Measurements from ENCODE around the gene C22orf15. TPM values are rescaled to one million over a fixed set of nuclear protein-coding genes. Genes with fewer than 3 reads are reported as not detected.

Gene C22orf15
- total RNA-seq, 1 experiment from 2014 or later = 0.81 TPM

DNA sequence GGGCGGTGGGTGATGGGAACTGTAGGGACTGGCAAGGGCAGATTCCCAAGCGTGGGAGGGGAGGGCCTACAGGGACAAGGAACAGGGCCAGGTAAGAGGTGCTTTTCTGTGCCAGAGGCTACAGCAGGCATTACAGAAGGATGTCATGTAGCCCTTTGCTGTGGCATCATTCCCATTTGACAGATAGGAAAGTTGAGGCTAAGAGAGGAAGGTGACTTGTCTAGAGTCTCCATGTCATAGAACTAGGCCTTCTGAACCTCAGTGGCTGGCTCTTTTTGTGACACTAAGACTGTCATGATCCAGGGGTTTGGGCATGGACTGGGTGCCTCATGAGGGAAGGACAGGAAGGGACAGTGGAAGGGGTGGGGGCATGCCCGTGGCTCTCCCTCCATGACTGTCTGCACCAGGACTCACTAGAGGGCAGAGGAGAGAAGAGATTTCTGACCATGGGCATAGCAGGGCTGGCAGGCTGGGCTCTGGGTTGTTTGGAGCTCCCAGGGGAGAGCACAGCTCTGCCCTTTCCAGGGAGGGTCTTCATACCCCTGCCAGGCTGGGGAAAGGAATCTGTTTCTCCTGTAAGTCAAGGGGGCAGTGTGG lies 13.1 kb downstream of the C22orf15 start:
- Histone ChIP-seq H2BK5ac (ENCODE audit: insufficient read length, low read length) (no peak overlapping the region), H3T11ph (ENCODE audit: low read length) (no peak overlapping the region), H3K79me1 (ENCODE audit: insufficient read depth, low read depth, low read length, poor library complexity, severe bottlenecking) (no peaks in the 10 kb centered on the region), H2AFZ (ENCODE audit: low read length) (no peak overlapping the region), H3K18ac (ENCODE audit: insufficient read length, low read depth, low read length) (no peak overlapping the region), H4K91ac (ENCODE audit: insufficient read length, low read depth, low read length) (no peak overlapping the region), H3K4me1 (ENCODE audit: insufficient read depth, low read length) (no peaks in the 10 kb centered on the region; the same call in 1 of the 2 replicates), H3K4ac (ENCODE audit: low read depth, low read length) (no peak overlapping the region), H3K9me3 (ENCODE audit: control insufficient read depth, low read depth, low read length) (no peaks in the 10 kb centered on the region), H3K79me2 (ENCODE audit: insufficient read depth, low read length) (no peaks in the 10 kb centered on the region), H2BK120ac (ENCODE audit: low read depth, low read length, poor library complexity, severe bottlenecking) (no peak overlapping the region), H3K23ac (ENCODE audit: insufficient read length, low read depth, low read length) (no peak overlapping the region), H3K9ac (ENCODE audit: extremely low read depth, insufficient read length, low read length) (no peak overlapping the region), H2BK20ac (ENCODE audit: low read depth, low read length, poor library complexity, severe bottlenecking) (no peak overlapping the region), H4K5ac (ENCODE audit: insufficient read length, low read depth, low read length) (no peak overlapping the region), H2AK5ac (ENCODE audit: insufficient read length, low read length) (no peak overlapping the region), H3K4me2 (ENCODE audit: insufficient read depth, insufficient read length, low read length) (no peak overlapping the region), H4K8ac (replicated peaks; ENCODE audit: insufficient read length, low read depth, low read length) (no peak overlapping the region), H3K27ac (ENCODE audit: insufficient read length, low read depth, low read length) (no peak overlapping the region), H3K23me2 (ENCODE audit: insufficient read length, low read depth, low read length, poor library complexity, severe bottlenecking) (peaks cover 6% of the 10 kb centered on the region), H3K14ac (ENCODE audit: insufficient read depth, low read length) (no peak overlapping the region), H4K20me1 (ENCODE audit: control insufficient read depth, insufficient read depth, insufficient read length) (no peaks in the 10 kb centered on the region), H2BK15ac (ENCODE audit: low read depth, low read length) (no peak overlapping the region), H3K56ac (ENCODE audit: insufficient read length, low read depth, low read length) (no peak overlapping the region), H2BK12ac (ENCODE audit: insufficient read length, low read depth, low read length) (no peak overlapping the region), H3K27me3 (ENCODE audit: insufficient read depth, low read length) (peaks cover 9% of the 10 kb centered on the region; the same call in 1 of the 2 replicates)
- no peak for DNase-seq
- H3K4me3 Mint-ChIP-seq = no peak overlapping the region
- no peaks in the 10 kb centered on the region for H3K9me3 Mint-ChIP-seq
- TF ChIP-seq, protein P1, sequence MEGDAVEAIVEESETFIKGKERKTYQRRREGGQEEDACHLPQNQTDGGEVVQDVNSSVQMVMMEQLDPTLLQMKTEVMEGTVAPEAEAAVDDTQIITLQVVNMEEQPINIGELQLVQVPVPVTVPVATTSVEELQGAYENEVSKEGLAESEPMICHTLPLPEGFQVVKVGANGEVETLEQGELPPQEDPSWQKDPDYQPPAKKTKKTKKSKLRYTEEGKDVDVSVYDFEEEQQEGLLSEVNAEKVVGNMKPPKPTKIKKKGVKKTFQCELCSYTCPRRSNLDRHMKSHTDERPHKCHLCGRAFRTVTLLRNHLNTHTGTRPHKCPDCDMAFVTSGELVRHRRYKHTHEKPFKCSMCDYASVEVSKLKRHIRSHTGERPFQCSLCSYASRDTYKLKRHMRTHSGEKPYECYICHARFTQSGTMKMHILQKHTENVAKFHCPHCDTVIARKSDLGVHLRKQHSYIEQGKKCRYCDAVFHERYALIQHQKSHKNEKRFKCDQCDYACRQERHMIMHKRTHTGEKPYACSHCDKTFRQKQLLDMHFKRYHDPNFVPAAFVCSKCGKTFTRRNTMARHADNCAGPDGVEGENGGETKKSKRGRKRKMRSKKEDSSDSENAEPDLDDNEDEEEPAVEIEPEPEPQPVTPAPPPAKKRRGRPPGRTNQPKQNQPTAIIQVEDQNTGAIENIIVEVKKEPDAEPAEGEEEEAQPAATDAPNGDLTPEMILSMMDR (conservative IDR thresholded peaks at IDR 0.05) = no peak
- no peak overlapping the region for H3K27ac Mint-ChIP-seq
- peaks cover 14 to 30% of the 10 kb centered on the region in 2 experiments for H3K4me1 Mint-ChIP-seq
- no CpG with 5 or more reads among the region's 3 CpGs for WGBS (ENCODE audit: extremely low coverage, insufficient read length, low lambda C conversion rate)
- H3K27me3 Mint-ChIP-seq (ENCODE audit: low read depth) = peaks cover 44% of the 10 kb centered on the region
- H3K36me3 Mint-ChIP-seq (ENCODE audit: insufficient read depth in 1 of 3, low read depth in 3 of 3) = no peaks in the 10 kb centered on the region; a peak in 1 of 7 replicates
